ENCODE results near the gene UAP1L1.

- TF ChIP-seq, protein P1, sequence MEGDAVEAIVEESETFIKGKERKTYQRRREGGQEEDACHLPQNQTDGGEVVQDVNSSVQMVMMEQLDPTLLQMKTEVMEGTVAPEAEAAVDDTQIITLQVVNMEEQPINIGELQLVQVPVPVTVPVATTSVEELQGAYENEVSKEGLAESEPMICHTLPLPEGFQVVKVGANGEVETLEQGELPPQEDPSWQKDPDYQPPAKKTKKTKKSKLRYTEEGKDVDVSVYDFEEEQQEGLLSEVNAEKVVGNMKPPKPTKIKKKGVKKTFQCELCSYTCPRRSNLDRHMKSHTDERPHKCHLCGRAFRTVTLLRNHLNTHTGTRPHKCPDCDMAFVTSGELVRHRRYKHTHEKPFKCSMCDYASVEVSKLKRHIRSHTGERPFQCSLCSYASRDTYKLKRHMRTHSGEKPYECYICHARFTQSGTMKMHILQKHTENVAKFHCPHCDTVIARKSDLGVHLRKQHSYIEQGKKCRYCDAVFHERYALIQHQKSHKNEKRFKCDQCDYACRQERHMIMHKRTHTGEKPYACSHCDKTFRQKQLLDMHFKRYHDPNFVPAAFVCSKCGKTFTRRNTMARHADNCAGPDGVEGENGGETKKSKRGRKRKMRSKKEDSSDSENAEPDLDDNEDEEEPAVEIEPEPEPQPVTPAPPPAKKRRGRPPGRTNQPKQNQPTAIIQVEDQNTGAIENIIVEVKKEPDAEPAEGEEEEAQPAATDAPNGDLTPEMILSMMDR (IDR thresholded peaks at IDR 0.05) = no peak
- TF ChIP-seq POLR2A (IDR thresholded peaks at IDR 0.05) = no peak
Observed at GRCh38 chr9:137109250-137110146, 32.2 kb downstream of the UAP1L1 start.
